KBM-7 (cell line): ENCODE data around the gene GFOD2.
A peak's percentile ranks its signal among the peaks of the same experiment; 100 is the strongest.

ENCODE experiments used
- DNase-seq: peaks from one replicate; pipeline ENCODE4 v3.0.0-alpha.2; 2015
- in situ Hi-C: fragments of 300-500 bp; cut with MboI; formaldehyde crosslinking; loops from 2 replicates; pipeline ENCODE4 v1.14.3; 2020; ENCODE audit warnings: low sequenced_read_pairs, low pct_unique_long_range_greater_than_20kb, mixed read lengths

Gene GFOD2

GRCh38 chr16:67663151-67663876 is 55.8 kb downstream of the GFOD2 start:
- in situ Hi-C loops, result no loop called here
- DNase-seq, result peak; percentile 35

DNA sequence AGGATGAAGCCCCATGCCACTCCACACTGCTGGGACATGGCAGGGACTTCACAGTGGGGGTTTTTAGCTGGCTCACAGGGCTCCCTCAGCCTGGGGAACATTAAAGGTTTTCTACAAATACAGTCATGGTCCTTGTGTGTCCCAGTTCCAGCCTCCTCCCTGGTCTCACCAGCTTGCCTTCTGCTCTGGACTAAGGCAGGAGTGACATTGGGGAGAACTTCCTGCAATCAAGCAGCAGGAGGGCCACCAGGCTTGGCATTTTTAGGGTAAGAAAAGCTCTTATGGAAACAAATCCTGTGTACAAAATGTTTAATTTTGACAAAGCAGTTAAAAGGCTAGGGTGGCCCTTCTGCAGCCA is 56.5 kb downstream of the GFOD2 start:
- in situ Hi-C loops, result no loop called here
- DNase-seq, result no peak

GRCh38 chr16:67661886-67662652 is 57.0 kb downstream of the GFOD2 start:
- in situ Hi-C loops, result no loop called here
- DNase-seq, result no peak

- peak; percentile 30 for DNase-seq
- in situ Hi-C loops, result no loop called here
These were observed 57.9 kb downstream of the GFOD2 start for GRCh38 chr16:67661101-67661761.

GRCh38 chr16:67660564-67661028 is 58.5 kb downstream of the GFOD2 start, which contains the start of gene PARD6A:
PARD6A (plus strand) TSS chr16:67660960; CDS start chr16:67661039, 79 bp downstream.
- peak; percentile 95 for DNase-seq
- in situ Hi-C loops, result no loop called here

- peak; percentile 92 for DNase-seq
- in situ Hi-C loops, result loop anchor here (10.0 kb wide), 1 partner anchor 115 kb away; no protein-coding TSS in a partner anchor
These were observed 59.2 kb downstream of the GFOD2 start, which contains the start of gene ACD for GRCh38 chr16:67659675-67660563. ACD (minus strand) TSS chr16:67660260; CDS start chr16:67660220, 40 bp downstream.

GRCh38 chr16:67658849-67659674 is 60.1 kb downstream of the GFOD2 start:
- DNase-seq, result no peak
- in situ Hi-C loops, result loop anchor here (10.0 kb wide), 1 partner anchor 114 kb away; no protein-coding TSS in a partner anchor

- in situ Hi-C loops, result loop anchor here (10.0 kb wide), 1 partner anchor 113 kb away; no protein-coding TSS in a partner anchor
- DNase-seq, result no peak
These were observed 61.2 kb downstream of the GFOD2 start for GRCh38 chr16:67657751-67658518.

DNA sequence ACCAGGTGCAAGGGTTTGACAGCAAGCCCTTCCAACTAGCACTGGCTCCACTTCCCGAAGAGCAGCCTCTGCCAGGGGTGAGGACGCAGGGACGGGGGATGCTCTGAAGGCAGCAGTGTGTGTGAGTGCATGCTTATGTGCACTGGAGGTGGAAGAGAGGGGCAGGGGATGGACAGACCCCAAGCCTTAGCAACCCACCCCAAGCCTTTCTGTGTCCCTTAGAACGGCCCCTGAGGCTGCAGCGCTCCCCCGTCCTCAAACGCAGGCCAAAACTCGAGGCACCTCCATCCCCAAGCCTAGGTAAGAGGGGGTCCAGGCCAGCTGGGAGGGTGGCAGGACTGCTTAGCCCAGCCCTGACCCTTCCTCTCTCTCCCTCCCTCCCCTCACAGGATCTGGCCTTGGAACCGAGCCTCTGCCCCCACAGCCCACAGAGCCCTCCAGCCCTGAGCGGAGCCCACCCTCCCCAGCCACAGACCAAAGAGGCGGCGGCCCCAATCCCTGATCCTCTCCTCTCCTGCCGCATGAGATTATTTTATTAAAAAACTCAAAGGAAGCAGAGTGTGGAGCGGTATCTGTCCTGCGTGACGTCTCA is 62.0 kb downstream of the GFOD2 start:
- no peak for DNase-seq
- in situ Hi-C loops, result loop anchor here (10.0 kb wide), 1 partner anchor 112 kb away; no protein-coding TSS in a partner anchor

DNA sequence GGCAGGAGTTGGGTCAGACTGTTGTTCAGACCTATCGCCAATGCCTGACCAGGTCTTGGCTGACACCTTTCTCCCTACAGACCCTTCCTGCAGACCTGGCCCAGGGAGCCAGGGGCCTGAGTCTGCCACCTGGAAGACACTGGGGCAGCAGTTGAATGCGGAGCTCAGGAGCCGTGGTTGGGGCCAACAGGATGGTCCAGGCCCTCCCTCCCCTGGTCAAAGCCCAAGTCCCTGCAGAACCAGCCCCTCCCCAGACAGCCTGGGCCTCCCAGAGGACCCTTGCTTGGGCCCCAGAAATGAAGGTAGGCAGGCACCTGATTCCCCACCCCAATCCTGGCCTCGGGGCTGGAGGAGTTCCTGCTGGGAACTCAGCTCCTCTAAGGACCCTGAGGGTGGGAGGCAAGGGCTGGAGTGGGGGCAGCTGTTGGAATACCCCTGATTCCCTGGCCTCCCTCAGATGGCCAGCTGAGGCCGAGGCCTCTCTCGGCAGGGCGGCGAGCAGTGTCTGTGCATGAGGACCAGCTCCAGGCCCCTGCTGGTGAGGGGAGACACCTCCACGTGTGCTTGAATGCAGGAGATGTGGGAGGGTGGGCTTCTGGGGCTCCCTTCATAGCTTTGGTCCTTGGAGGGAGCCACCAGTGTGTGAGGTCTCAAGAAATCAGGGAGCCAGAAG is 62.6 kb downstream of the GFOD2 start:
- in situ Hi-C loops, result loop anchor here (10.0 kb wide), 1 partner anchor 112 kb away; no protein-coding TSS in a partner anchor
- DNase-seq, result no peak

DNA sequence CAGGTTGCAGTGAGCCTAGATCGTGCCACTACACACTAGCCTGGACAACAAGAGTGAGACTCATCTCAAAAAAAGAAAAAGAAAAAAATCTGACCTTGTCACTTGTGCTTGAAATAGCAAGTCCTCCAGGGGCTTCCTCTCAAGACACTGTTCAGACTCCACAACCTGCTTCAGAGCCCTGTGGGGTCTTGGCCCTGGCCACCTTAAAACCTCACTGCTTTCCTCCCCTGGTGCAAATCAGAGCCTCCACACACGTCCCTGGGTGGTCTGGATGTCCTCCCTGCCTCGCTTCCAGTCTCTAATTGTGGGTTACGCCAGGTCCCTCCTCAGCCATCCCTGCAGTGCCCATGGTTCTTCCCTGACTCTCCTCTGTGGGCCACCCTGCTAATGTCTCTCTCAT is 63.8 kb downstream of the GFOD2 start:
- in situ Hi-C loops, result loop anchor here (10.0 kb wide), 1 partner anchor 111 kb away; no protein-coding TSS in a partner anchor
- DNase-seq, result no peak

DNA sequence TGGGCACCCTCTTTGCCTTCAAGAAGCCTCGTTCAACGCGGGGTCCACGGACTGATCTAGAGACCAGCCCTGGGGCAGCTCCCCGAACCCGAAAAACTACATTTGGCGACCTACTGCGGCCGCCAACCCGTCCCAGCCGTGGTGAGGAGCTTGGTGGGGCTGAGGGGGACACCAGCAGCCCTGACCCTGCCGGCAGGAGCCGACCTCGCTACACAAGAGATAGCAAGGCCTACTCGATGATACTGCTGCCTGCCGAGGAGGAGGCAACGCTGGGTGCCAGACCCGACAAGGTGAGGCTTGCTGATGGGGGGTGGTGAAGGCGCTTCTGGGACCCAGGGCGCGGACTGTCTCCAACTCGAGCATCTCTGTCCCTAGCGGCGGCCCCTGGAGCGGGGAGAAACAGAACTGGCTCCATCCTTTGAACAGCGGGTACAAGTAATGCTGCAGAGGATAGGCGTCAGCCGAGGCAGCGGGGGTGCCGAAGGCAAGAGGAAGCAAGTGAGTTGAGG is 64.7 kb downstream of the GFOD2 start:
- DNase-seq, result no peak
- in situ Hi-C loops, result loop anchor here (10.0 kb wide), 1 partner anchor 110 kb away; no protein-coding TSS in a partner anchor

GRCh38 chr16:67653789-67654402 is 65.2 kb downstream of the GFOD2 start:
- in situ Hi-C loops, result loop anchor here (10.0 kb wide), 1 partner anchor 109 kb away; no protein-coding TSS in a partner anchor

DNA sequence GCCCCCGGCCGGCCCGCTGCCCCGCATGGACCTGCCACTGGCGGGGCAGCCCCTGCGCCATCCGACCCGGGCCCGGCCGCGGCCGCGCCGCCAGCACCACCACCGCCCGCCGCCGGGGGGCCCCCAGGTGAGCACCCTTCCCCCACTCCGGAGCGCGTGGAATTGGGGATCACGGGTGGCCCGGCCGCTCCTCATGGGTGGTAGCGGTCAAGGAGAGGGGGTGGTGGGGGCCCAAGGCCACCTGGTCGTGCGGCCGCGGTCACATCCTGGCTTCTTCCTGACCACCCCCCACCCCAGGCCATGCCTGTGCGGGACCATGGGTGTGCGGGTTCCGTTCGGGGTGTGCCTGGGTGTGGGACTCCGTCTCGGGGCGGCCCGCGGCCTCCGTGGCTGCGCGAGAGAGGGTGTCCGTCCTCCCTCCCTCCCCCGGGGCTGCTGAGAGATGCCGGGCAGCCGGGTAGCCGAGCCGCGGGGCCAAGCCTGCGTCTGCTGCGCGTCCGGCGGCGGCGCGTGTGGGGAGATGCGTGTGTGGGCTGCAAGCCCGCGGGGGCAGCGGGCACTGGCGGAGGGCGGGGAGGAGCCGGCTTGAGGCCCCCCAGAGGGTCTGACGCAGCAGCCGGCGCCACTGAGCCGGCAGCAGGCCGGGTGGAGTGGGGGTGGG is 65.9 kb downstream of the GFOD2 start:
- in situ Hi-C loops, result loop anchor here (10.0 kb wide), 1 partner anchor 108 kb away; no protein-coding TSS in a partner anchor
- DNase-seq, result no peak

More at GRCh38 chr16:67653789-67654402, 65.2 kb downstream of the GFOD2 start:
- DNase-seq, result no peak
